Measurements from ENCODE around the gene CPE. TPM values are rescaled to one million over a fixed set of nuclear protein-coding genes. Genes with fewer than 3 reads are reported as not detected.

The CPE gene
- total and polyA plus RNA-seq, 3 experiments from 2014 or later: not detected

DNA sequence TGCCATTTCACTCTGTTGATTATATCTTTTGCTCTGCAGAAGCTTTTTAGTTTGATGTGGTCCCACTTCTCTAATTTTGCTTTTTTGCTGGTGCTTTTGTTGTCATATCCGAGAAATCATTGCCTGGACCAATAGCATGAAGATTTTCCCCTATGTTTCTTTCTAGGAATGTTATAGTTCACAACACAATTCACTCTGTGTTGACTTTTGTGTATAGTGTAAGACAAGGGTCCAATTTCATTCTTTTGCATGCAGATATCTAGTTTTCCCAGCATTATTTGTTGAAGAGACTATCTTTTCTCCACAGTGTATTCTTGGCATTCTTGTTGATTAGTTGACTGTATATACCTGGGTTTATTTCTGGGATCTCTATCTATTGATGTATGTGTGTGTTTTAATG is 8.3 kb upstream of the CPE start:
- Mint-ChIP-seq H3K27me3 (peaks cover 6 to 18% of the 10 kb centered on the region in 2 donors), H3K4me1 (peaks cover 0 to 3% (median 2%) of the 10 kb centered on the region in 3 donors), H3K4me3 (no peak overlapping the region), H3K9me3 (peaks cover 0 to 5% (median 0%) of the 10 kb centered on the region in 5 donors), H3K27ac (no peak overlapping the region), H3K36me3 (no peaks in the 10 kb centered on the region)
- H3K9me3 ChIP-seq (ENCODE audit: low read length): no peaks in the 10 kb centered on the region
- H3K27me3 ChIP-seq (ENCODE audit: insufficient read depth, low read length, poor library complexity, severe bottlenecking): no peaks in the 10 kb centered on the region
- no peak for DNase-seq
- no peak overlapping the region for H3K27ac ChIP-seq (ENCODE audit: low read depth, low read length)
- H3K4me3 ChIP-seq (ENCODE audit: low read length): no peak overlapping the region
- ChIA-PET CTCF (no interaction called here), POLR2A (no interaction called here)
- no peaks in the 10 kb centered on the region for H3K4me1 ChIP-seq (ENCODE audit: insufficient read depth, low read length)
- H3K36me3 ChIP-seq (ENCODE audit: insufficient read depth, low read length): no peaks in the 10 kb centered on the region

- DNase-seq: no peak
- Mint-ChIP-seq H3K27me3 (peaks cover 22 to 59% of the 10 kb centered on the region in 2 donors), H3K4me1 (peaks cover 9 to 14% (median 9%) of the 10 kb centered on the region in 3 donors), H3K9me3 (peaks cover 0 to 5% (median 0%) of the 10 kb centered on the region in 5 donors), H3K4me3 (no peak overlapping the region), H3K27ac (no peak overlapping the region), H3K36me3 (no peaks in the 10 kb centered on the region)
- ChIA-PET CTCF (interaction anchor here (0.7 kb wide), 1 partner anchor 9 kb away, joined by 3 read pairs; no protein-coding TSS in a partner anchor), POLR2A (no interaction called here)
- H3K27ac ChIP-seq (ENCODE audit: low read depth, low read length): no peak overlapping the region
- H3K36me3 ChIP-seq (ENCODE audit: insufficient read depth, low read length): no peaks in the 10 kb centered on the region
- H3K4me3 ChIP-seq (ENCODE audit: low read length): no peak overlapping the region
- no peaks in the 10 kb centered on the region for H3K9me3 ChIP-seq (ENCODE audit: low read length)
- peaks cover 18% of the 10 kb centered on the region for H3K27me3 ChIP-seq (ENCODE audit: insufficient read depth, low read length, poor library complexity, severe bottlenecking)
- H3K4me1 ChIP-seq (ENCODE audit: insufficient read depth, low read length): no peaks in the 10 kb centered on the region
Measured at GRCh38 chr4:165375465-165375864, 3.3 kb upstream of the CPE start.

GRCh38 chr4:165378398-165378744 is 437 bp upstream of the CPE start:
- Histone ChIP-seq H3K4me1 (ENCODE audit: insufficient read depth, low read length) (no peaks in the 10 kb centered on the region), H3K9me3 (ENCODE audit: low read length) (no peaks in the 10 kb centered on the region), H3K4me3 (ENCODE audit: low read length) (peak overlapping the region; percentile 51), H3K36me3 (ENCODE audit: insufficient read depth, low read length) (no peaks in the 10 kb centered on the region), H3K27me3 (ENCODE audit: insufficient read depth, low read length, poor library complexity, severe bottlenecking) (peaks cover 18% of the 10 kb centered on the region), H3K27ac (ENCODE audit: low read depth, low read length) (no peak overlapping the region)
- POLR2A ChIA-PET: interaction anchor here (0.6 kb wide), 1 partner anchor 170 kb away, joined by 3 read pairs; no protein-coding TSS in a partner anchor
- no peak for DNase-seq
- Mint-ChIP-seq H3K4me3 (peak overlapping the region in 5 of 7 donors; percentile 33 to 76 (median 60)), H3K27ac (no peak overlapping the region), H3K4me1 (peaks cover 9 to 14% (median 9%) of the 10 kb centered on the region in 3 donors), H3K36me3 (no peaks in the 10 kb centered on the region), H3K9me3 (peaks cover 0 to 5% (median 0%) of the 10 kb centered on the region in 5 donors), H3K27me3 (peaks cover 22 to 84% of the 10 kb centered on the region in 2 donors)
- CTCF ChIA-PET: no interaction called here

- DNase-seq: no peak
- Mint-ChIP-seq H3K27ac (no peak overlapping the region), H3K4me1 (peaks cover 9 to 14% (median 9%) of the 10 kb centered on the region in 3 donors), H3K9me3 (no peaks in the 10 kb centered on the region), H3K27me3 (peaks cover 20 to 82% of the 10 kb centered on the region in 2 donors), H3K36me3 (no peaks in the 10 kb centered on the region), H3K4me3 (peak overlapping the region in 5 of 7 donors; percentile 4 to 46 (median 37))
- Histone ChIP-seq H3K27ac (ENCODE audit: low read depth, low read length) (no peak overlapping the region), H3K27me3 (ENCODE audit: insufficient read depth, low read length, poor library complexity, severe bottlenecking) (peaks cover 18% of the 10 kb centered on the region), H3K9me3 (ENCODE audit: low read length) (no peaks in the 10 kb centered on the region), H3K4me1 (ENCODE audit: insufficient read depth, low read length) (no peaks in the 10 kb centered on the region), H3K36me3 (ENCODE audit: insufficient read depth, low read length) (no peaks in the 10 kb centered on the region), H3K4me3 (ENCODE audit: low read length) (no peak overlapping the region)
- ChIA-PET CTCF (no interaction called here), POLR2A (no interaction called here)
Measured at GRCh38 chr4:165379678-165380064, 863 bp downstream of the CPE start.

DNA sequence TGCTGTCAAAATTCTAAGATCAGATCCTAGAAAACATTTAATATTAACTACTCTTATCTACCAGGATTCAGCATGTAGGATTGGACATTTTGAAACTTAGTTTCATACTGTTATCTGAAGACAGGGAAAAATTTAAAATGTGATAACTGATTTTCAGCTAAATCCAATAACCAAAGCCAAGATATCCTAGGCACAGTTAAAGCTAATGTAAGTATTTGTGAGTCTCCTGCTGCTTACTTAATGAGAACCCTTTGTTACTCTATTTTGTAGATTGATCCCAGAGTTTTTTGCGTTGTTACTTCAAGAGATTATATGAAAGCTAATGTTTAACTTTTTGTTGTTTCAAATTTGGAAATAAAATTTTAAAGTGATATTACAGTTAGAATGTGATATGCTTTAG is 2.0 kb downstream of the CPE start:
- H3K9me3 ChIP-seq (ENCODE audit: low read length): no peaks in the 10 kb centered on the region
- H3K4me1 Mint-ChIP-seq: peaks cover 5 to 14% (median 6%) of the 10 kb centered on the region in 3 donors
- DNase-seq: no peak
- no peaks in the 10 kb centered on the region for H3K36me3 Mint-ChIP-seq
- no peak overlapping the region for H3K27ac ChIP-seq (ENCODE audit: low read depth, low read length)
- H3K9me3 Mint-ChIP-seq: no peaks in the 10 kb centered on the region
- H3K27ac Mint-ChIP-seq: no peak overlapping the region
- ChIA-PET POLR2A (no interaction called here), CTCF (no interaction called here)
- peaks cover 20 to 75% of the 10 kb centered on the region in 2 donors for H3K27me3 Mint-ChIP-seq
- no peak overlapping the region for H3K4me3 ChIP-seq (ENCODE audit: low read length)
- H3K27me3 ChIP-seq (ENCODE audit: insufficient read depth, low read length, poor library complexity, severe bottlenecking): peaks cover 18% of the 10 kb centered on the region
- H3K36me3 ChIP-seq (ENCODE audit: insufficient read depth, low read length): no peaks in the 10 kb centered on the region
- H3K4me1 ChIP-seq (ENCODE audit: insufficient read depth, low read length): no peaks in the 10 kb centered on the region
- no peak overlapping the region for H3K4me3 Mint-ChIP-seq

GRCh38 chr4:165381821-165382373 is 3.1 kb downstream of the CPE start:
- Mint-ChIP-seq H3K4me3 (no peak overlapping the region), H3K36me3 (no peaks in the 10 kb centered on the region), H3K27me3 (peaks cover 19 to 73% of the 10 kb centered on the region in 2 donors), H3K9me3 (no peaks in the 10 kb centered on the region), H3K27ac (no peak overlapping the region), H3K4me1 (peaks cover 5 to 14% (median 6%) of the 10 kb centered on the region in 3 donors)
- DNase-seq: no peak
- Histone ChIP-seq H3K9me3 (ENCODE audit: low read length) (no peaks in the 10 kb centered on the region), H3K27me3 (ENCODE audit: insufficient read depth, low read length, poor library complexity, severe bottlenecking) (peaks cover 13% of the 10 kb centered on the region), H3K36me3 (ENCODE audit: insufficient read depth, low read length) (no peaks in the 10 kb centered on the region), H3K4me3 (ENCODE audit: low read length) (no peak overlapping the region), H3K4me1 (ENCODE audit: insufficient read depth, low read length) (no peaks in the 10 kb centered on the region), H3K27ac (ENCODE audit: low read depth, low read length) (no peak overlapping the region)
- POLR2A ChIA-PET: no interaction called here
- CTCF ChIA-PET: no interaction called here

- H3K9me3 Mint-ChIP-seq: no peaks in the 10 kb centered on the region
- H3K27me3 Mint-ChIP-seq: peaks cover 16 to 74% of the 10 kb centered on the region in 2 donors
- POLR2A ChIA-PET: no interaction called here
- Histone ChIP-seq H3K4me1 (ENCODE audit: insufficient read depth, low read length) (no peaks in the 10 kb centered on the region), H3K9me3 (ENCODE audit: low read length) (no peaks in the 10 kb centered on the region), H3K36me3 (ENCODE audit: insufficient read depth, low read length) (no peaks in the 10 kb centered on the region), H3K4me3 (ENCODE audit: low read length) (no peak overlapping the region), H3K27ac (ENCODE audit: low read depth, low read length) (no peak overlapping the region), H3K27me3 (ENCODE audit: insufficient read depth, low read length, poor library complexity, severe bottlenecking) (peaks cover 12% of the 10 kb centered on the region)
- no peaks in the 10 kb centered on the region for H3K36me3 Mint-ChIP-seq
- CTCF ChIA-PET: no interaction called here
- no peak overlapping the region for H3K27ac Mint-ChIP-seq
- H3K4me1 Mint-ChIP-seq: peaks cover 5 to 14% (median 6%) of the 10 kb centered on the region in 3 donors
- DNase-seq: no peak
- H3K4me3 Mint-ChIP-seq: no peak overlapping the region
Measured at GRCh38 chr4:165382640-165383039, 3.8 kb downstream of the CPE start.

GRCh38 chr4:165383591-165384073 is 4.8 kb downstream of the CPE start:
- CTCF ChIA-PET: interaction anchor here (1.8 kb wide), 1 partner anchor 8 kb away, joined by 3 read pairs; no protein-coding TSS in a partner anchor
- no peak overlapping the region for H3K27ac ChIP-seq (ENCODE audit: low read depth, low read length)
- H3K4me3 ChIP-seq (ENCODE audit: low read length): no peak overlapping the region
- Mint-ChIP-seq H3K27ac (no peak overlapping the region), H3K27me3 (peaks cover 12 to 74% of the 10 kb centered on the region in 2 donors), H3K4me1 (peaks cover under 1 to 8% (median 1%) of the 10 kb centered on the region in 3 donors), H3K36me3 (peaks cover 0 to 1% (median 0%) of the 10 kb centered on the region in 3 donors), H3K4me3 (no peak overlapping the region), H3K9me3 (no peaks in the 10 kb centered on the region)
- H3K9me3 ChIP-seq (ENCODE audit: low read length): no peaks in the 10 kb centered on the region
- POLR2A ChIA-PET: no interaction called here
- H3K4me1 ChIP-seq (ENCODE audit: insufficient read depth, low read length): no peaks in the 10 kb centered on the region
- no peaks in the 10 kb centered on the region for H3K36me3 ChIP-seq (ENCODE audit: insufficient read depth, low read length)
- no peak for DNase-seq
- peaks cover 2% of the 10 kb centered on the region for H3K27me3 ChIP-seq (ENCODE audit: insufficient read depth, low read length, poor library complexity, severe bottlenecking)
